OCI-LY3 (cell line): ENCODE measurements around the gene HHAT.

Source experiments
- H2AFZ ChIP-seq: fragments of 200-600, 300-600 bp; shearing (Covaris generic); 2 replicates; pipeline ENCODE4 v1.6.0; 2014; ENCODE audit warnings: antibody characterized with exemption, low read depth, low read length
- H3K27ac ChIP-seq: fragments of 200-600, 300-600 bp; sonication (generic); 2 replicates; pipeline ENCODE4 v1.5.1; 2014; ENCODE audit warnings: mild to moderate bottlenecking, low read length, moderate library complexity, mixed read lengths
- H3K27me3 ChIP-seq: fragments of 200-600, 300-600 bp; sonication (generic); 2 replicates; pipeline ENCODE4 v1.6.1; 2014; ENCODE audit warnings: low read depth, low read length, mixed read lengths
- H3K36me3 ChIP-seq: fragments of 200-600, 300-600 bp; sonication (generic); replicated peaks from 2 replicates; pipeline ENCODE3; 2014; ENCODE audit warnings: low read depth, low read length, mixed read lengths
- H3K4me1 ChIP-seq: fragments of 300-600, 200-600 bp; sonication (generic); 2 replicates; pipeline ENCODE4 v1.6.1; 2014; ENCODE audit warnings: low read length, mixed read lengths
- H3K4me2 ChIP-seq: fragments of 200-600, 300-600 bp; sonication (generic); 2 replicates; pipeline ENCODE4 v1.6.1; 2014; ENCODE audit warnings: low read length, mixed read lengths
- H3K4me3 ChIP-seq: fragments of 300-600, 200-600 bp; sonication (generic); 2 replicates; pipeline ENCODE4 v1.5.1; 2014; ENCODE audit warnings: antibody characterized with exemption, mild to moderate bottlenecking, low read length, moderate library complexity
- H3K79me2 ChIP-seq: fragments of 300-600, 200-600 bp; shearing (Covaris generic); 2 replicates; pipeline ENCODE4 v1.6.1; 2014; ENCODE audit warnings: mild to moderate bottlenecking, low read length, mixed read lengths
- H3K9ac ChIP-seq: fragments of 300-600, 200-600 bp; shearing (Covaris generic); 2 replicates; pipeline ENCODE4 v1.6.0; 2014; ENCODE audit warnings: mild to moderate bottlenecking, low read length, moderate library complexity
- H3K9me3 ChIP-seq: fragments of 200-600, 300-600 bp; shearing (Covaris generic); 2 replicates; pipeline ENCODE4 v1.6.1; 2014; ENCODE audit warnings: low read length, mixed read lengths; ENCODE audit not compliant: insufficient read depth
- H4K20me1 ChIP-seq: fragments of 200-600, 300-600 bp; sonication (generic); 2 replicates; pipeline ENCODE4 v1.6.1; 2016; ENCODE audit warnings: low read length, mixed read lengths; ENCODE audit not compliant: insufficient read depth
- EZH2phosphoT487 ChIP-seq: fragments of 200-600 bp; shearing (Covaris generic); IDR thresholded peaks from 2 replicates; pipeline ENCODE4 v1.6.1; 2018; ENCODE audit warnings: antibody characterized with exemption, mixed run types, low read depth
- TF ChIP-seq, protein P1 (sequence below): fragments of 200-600, 300-600 bp; sonication (generic); IDR thresholded peaks from 2 replicates; pipeline ENCODE4 v1.5.1; 2014; ENCODE audit warnings: antibody characterized with exemption, low read length, low read depth

Gene HHAT

DNA sequence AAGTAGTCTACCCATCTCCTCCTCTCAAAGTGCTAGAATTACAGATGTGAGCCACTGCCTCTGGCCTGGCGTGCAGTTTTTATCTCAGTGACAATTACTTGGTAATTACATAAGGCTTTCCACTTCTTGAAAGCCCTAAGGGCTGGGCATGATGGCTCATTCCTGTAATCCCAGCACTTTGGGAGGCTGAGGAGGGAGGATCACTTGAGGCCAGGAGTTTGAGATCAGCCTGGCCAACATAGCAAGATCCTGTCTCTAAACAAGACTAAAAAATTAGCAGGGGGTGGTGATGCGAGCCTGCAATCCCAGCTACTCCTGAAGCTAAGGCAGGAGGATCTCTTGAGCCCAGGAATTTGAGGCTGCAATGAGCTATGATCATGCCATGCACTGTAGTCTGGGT is 7.7 kb downstream of the HHAT start:
- Histone ChIP-seq H3K27me3 (0 out of 2 replicates have a peak, but pooled peaks cover 4% of the 10 kb centered on the region), H3K4me3 (no peak overlapping the region), H3K9me3 (no peaks in the 10 kb centered on the region), H2AFZ (no peak overlapping the region), H3K9ac (no peak overlapping the region), H4K20me1 (no peaks in the 10 kb centered on the region), H3K36me3 (no peaks in the 10 kb centered on the region), H3K4me2 (no peak overlapping the region), H3K79me2 (no peaks in the 10 kb centered on the region), H3K4me1 (peaks cover 43% of the 10 kb centered on the region), H3K27ac (no peak overlapping the region)
- no peak for TF ChIP-seq EZH2phosphoT487
- TF ChIP-seq, protein P1, sequence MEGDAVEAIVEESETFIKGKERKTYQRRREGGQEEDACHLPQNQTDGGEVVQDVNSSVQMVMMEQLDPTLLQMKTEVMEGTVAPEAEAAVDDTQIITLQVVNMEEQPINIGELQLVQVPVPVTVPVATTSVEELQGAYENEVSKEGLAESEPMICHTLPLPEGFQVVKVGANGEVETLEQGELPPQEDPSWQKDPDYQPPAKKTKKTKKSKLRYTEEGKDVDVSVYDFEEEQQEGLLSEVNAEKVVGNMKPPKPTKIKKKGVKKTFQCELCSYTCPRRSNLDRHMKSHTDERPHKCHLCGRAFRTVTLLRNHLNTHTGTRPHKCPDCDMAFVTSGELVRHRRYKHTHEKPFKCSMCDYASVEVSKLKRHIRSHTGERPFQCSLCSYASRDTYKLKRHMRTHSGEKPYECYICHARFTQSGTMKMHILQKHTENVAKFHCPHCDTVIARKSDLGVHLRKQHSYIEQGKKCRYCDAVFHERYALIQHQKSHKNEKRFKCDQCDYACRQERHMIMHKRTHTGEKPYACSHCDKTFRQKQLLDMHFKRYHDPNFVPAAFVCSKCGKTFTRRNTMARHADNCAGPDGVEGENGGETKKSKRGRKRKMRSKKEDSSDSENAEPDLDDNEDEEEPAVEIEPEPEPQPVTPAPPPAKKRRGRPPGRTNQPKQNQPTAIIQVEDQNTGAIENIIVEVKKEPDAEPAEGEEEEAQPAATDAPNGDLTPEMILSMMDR, result no peak

DNA sequence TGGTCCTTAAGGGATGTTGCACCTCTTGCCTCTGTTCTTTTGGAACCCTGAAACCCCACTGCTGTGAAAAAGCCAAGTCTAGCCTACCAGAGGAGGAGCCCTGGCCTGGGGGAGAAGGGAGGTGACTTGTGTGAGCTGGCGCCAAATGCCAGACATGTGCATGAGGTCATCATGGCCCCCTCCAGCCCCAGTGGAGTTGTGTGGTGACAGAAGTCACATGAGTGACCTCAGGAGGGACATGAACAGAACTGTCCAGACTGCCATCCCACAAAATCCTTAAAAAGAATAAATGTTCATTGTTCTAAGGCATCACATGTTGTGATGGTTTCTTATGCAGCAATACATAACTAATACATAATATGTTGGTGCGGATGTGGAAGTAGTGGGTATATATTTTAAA is 10.8 kb downstream of the HHAT start:
- H3K4me3 ChIP-seq, result no peak overlapping the region
- H3K79me2 ChIP-seq, result no peaks in the 10 kb centered on the region
- H3K9ac ChIP-seq, result no peak overlapping the region
- no peaks in the 10 kb centered on the region for H4K20me1 ChIP-seq
- TF ChIP-seq, protein P1, result no peak
- no peak for TF ChIP-seq EZH2phosphoT487
- no peaks in the 10 kb centered on the region for H3K9me3 ChIP-seq
- no peak overlapping the region for H3K27ac ChIP-seq
- H3K4me2 ChIP-seq, result no peak overlapping the region
- H2AFZ ChIP-seq, result no peak overlapping the region
- H3K4me1 ChIP-seq, result peaks cover 49% of the 10 kb centered on the region
- H3K36me3 ChIP-seq, result no peaks in the 10 kb centered on the region
- 0 out of 2 replicates have a peak, but pooled peaks cover 6% of the 10 kb centered on the region for H3K27me3 ChIP-seq

DNA sequence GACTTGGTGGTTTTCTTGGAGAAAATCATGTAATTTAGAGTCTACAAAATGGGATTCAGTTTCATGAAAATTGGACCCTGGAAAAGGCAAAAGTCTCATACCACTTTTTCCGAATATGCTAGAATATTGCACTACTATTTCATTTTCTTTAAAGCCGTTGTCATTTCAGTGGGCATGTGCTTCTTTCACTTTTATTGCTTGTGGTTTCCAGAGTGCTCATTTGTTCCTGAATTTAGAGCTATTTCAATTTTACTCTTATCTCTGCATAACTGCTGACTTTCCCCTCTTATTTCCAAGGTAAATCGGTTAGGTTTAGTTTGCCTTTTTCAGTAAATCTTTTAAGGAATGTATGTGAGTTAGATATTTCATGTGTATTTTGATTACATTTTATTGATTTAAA is 11.6 kb downstream of the HHAT start:
- peak overlapping the region; percentile 7; the same call in 1 of the 2 replicates for H3K4me3 ChIP-seq
- no peaks in the 10 kb centered on the region for H3K36me3 ChIP-seq
- no peaks in the 10 kb centered on the region for H3K9me3 ChIP-seq
- H3K4me1 ChIP-seq, result peaks cover 51% of the 10 kb centered on the region
- no peaks in the 10 kb centered on the region for H4K20me1 ChIP-seq
- TF ChIP-seq, protein P1, result no peak
- no peak for TF ChIP-seq EZH2phosphoT487
- H3K79me2 ChIP-seq, result no peaks in the 10 kb centered on the region
- no peak overlapping the region for H2AFZ ChIP-seq
- no peak overlapping the region for H3K9ac ChIP-seq
- H3K27ac ChIP-seq, result no peak overlapping the region
- 0 out of 2 replicates have a peak, but pooled peaks cover 7% of the 10 kb centered on the region for H3K27me3 ChIP-seq
- H3K4me2 ChIP-seq, result peak overlapping the region; percentile 47

DNA sequence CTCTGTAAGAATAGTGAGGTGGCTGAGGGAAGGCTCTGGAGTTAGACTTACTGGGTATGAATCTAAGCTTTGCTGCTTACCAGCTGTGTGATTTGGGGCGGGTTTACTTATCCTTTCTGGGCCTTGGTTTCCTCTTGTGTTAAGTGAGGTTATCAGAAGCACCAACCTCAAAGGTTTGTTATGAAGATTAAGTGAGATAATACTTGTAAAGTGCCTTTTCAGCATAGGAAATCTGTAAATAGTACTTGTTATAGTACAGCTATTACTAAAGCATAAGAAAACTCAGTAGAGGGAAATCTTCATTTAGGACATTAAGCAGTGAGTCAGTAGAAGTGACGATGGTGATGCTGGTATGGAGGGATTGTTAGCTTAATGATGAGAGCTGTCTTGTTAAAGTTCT is 12.1 kb downstream of the HHAT start:
- H3K9ac ChIP-seq, result no peak overlapping the region
- peak overlapping the region; percentile 47 for H3K4me2 ChIP-seq
- H3K79me2 ChIP-seq, result no peaks in the 10 kb centered on the region
- no peak overlapping the region for H2AFZ ChIP-seq
- TF ChIP-seq, protein P1, result no peak
- TF ChIP-seq EZH2phosphoT487, result no peak
- peak overlapping the region; percentile 7; the same call in 1 of the 2 replicates for H3K4me3 ChIP-seq
- H3K36me3 ChIP-seq, result no peaks in the 10 kb centered on the region
- H3K9me3 ChIP-seq, result no peaks in the 10 kb centered on the region
- no peak overlapping the region for H3K27ac ChIP-seq
- peaks cover 51% of the 10 kb centered on the region for H3K4me1 ChIP-seq
- no peaks in the 10 kb centered on the region for H4K20me1 ChIP-seq
- H3K27me3 ChIP-seq, result 0 out of 2 replicates have a peak, but pooled peaks cover 7% of the 10 kb centered on the region
